Measurements from ENCODE around the gene TBX4. TPM values are rescaled to one million over a fixed set of nuclear protein-coding genes. Genes with fewer than 3 reads are reported as not detected.

The TBX4 gene
- total RNA-seq, 1 experiment from 2014 or later: not detected

DNA sequence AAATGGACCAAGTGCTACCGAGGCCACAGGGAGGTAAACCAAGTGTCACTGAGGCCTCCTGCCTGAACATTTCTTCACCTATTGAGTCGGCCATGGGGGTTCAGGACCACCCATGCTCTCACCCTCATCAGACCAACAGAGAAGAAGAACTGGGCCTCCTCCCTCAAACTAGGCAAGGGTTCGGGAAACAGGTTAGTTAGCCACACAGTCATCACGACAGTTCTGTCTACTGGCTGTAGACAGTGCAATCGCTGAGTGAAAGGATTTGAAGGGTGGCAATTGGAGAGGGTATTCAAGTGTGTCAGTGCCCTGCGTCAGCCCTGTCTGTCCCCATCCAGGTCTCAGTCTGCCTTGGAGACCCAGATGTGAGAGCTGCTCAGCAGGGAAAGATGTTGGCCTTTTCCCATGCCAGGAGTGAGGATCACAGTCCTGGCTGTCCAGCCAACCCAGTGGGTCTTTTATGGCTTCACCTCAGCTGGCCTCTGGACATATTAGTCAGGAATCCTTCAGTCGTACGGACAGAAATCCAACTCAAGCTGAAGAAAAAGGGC lies 32.7 kb upstream of the TBX4 start:
- CTCF ChIA-PET: no interaction called here

DNA sequence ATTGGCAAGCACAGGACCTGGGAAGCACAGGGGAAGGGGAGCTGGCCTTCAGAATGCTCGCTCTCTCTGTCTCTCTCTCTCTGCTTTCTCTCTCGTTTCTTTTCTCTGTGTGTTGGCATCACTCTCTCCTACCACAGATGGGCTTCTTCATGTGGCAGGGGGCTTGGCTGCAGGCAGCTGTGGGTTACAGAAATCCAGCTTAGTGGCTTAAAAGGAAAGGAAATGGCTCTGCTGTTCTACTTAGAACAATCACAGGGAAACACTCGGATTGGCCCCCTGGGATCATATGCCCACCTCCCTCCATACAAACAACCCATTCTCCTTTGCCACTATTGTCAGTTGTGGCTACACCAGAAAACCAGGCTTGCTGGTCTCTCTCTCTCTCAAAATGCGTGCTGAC lies 32.2 kb upstream of the TBX4 start:
- H3K27ac ChIP-seq: no peak overlapping the region
- intact Hi-C loops (cut with micrococcal nuclease; ENCODE audit: unreplicated experiment): no loop called here
- H4K20me1 ChIP-seq (ENCODE audit: insufficient read depth): no peaks in the 10 kb centered on the region
- no peaks in the 10 kb centered on the region for H3K79me2 ChIP-seq (ENCODE audit: low read depth)
- ChIA-PET CTCF (interaction anchor here (0.6 kb wide), 1 partner anchor 149 kb away, joined by 5 read pairs; no protein-coding TSS in a partner anchor), POLR2A (ENCODE audit: unreplicated experiment) (no interaction called here)
- H3K27me3 ChIP-seq (ENCODE audit: insufficient read depth, low read depth): no peaks in the 10 kb centered on the region
- BruUV-seq (replicated peaks): no TSS peak
- no peaks in the 10 kb centered on the region for H3K9me3 ChIP-seq (ENCODE audit: insufficient read depth, low read depth)
- TF ChIP-seq, protein P1, sequence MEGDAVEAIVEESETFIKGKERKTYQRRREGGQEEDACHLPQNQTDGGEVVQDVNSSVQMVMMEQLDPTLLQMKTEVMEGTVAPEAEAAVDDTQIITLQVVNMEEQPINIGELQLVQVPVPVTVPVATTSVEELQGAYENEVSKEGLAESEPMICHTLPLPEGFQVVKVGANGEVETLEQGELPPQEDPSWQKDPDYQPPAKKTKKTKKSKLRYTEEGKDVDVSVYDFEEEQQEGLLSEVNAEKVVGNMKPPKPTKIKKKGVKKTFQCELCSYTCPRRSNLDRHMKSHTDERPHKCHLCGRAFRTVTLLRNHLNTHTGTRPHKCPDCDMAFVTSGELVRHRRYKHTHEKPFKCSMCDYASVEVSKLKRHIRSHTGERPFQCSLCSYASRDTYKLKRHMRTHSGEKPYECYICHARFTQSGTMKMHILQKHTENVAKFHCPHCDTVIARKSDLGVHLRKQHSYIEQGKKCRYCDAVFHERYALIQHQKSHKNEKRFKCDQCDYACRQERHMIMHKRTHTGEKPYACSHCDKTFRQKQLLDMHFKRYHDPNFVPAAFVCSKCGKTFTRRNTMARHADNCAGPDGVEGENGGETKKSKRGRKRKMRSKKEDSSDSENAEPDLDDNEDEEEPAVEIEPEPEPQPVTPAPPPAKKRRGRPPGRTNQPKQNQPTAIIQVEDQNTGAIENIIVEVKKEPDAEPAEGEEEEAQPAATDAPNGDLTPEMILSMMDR (conservative IDR thresholded peaks at IDR 0.05): no peak
- no peak for TF ChIP-seq EZH2 (IDR thresholded peaks at IDR 0.05; ENCODE audit: low read depth)
- no peaks in the 10 kb centered on the region for H3K4me1 ChIP-seq (replicated peaks; ENCODE audit: insufficient read depth)
- no peak for DNase-seq
- H3K36me3 ChIP-seq (ENCODE audit: low read depth): no peaks in the 10 kb centered on the region
- H3F3A ChIP-seq (ENCODE audit: insufficient read depth, low read depth): 0 out of 2 replicates have a peak, but pooled peaks cover 5% of the 10 kb centered on the region
- H3K9me2 ChIP-seq (ENCODE audit: insufficient read depth): no peaks in the 10 kb centered on the region
- no peak overlapping the region for H2AFZ ChIP-seq
- no peak overlapping the region for H3K4me2 ChIP-seq
- no peak overlapping the region for H3K4me3 ChIP-seq

More for the DNA sequence above, 32.7 kb upstream of the TBX4 start:
- H3K4me1 ChIP-seq (replicated peaks; ENCODE audit: insufficient read depth): no peaks in the 10 kb centered on the region
- BruUV-seq (replicated peaks): no TSS peak
- no peak for DNase-seq
- intact Hi-C loops (cut with micrococcal nuclease; ENCODE audit: unreplicated experiment): no loop called here
- no peak overlapping the region for H2AFZ ChIP-seq
- no peak overlapping the region for H3K4me2 ChIP-seq
- H3K9me3 ChIP-seq (ENCODE audit: insufficient read depth, low read depth): no peaks in the 10 kb centered on the region
- no peaks in the 10 kb centered on the region for H3K36me3 ChIP-seq (ENCODE audit: low read depth)
- no peak for TF ChIP-seq EZH2 (IDR thresholded peaks at IDR 0.05; ENCODE audit: low read depth)
- TF ChIP-seq, protein P1 (conservative IDR thresholded peaks at IDR 0.05): no peak
- no peaks in the 10 kb centered on the region for H4K20me1 ChIP-seq (ENCODE audit: insufficient read depth)
- 0 out of 2 replicates have a peak, but pooled peaks cover 5% of the 10 kb centered on the region for H3F3A ChIP-seq (ENCODE audit: insufficient read depth, low read depth)
- POLR2A ChIA-PET (ENCODE audit: unreplicated experiment): no interaction called here
- H3K79me2 ChIP-seq (ENCODE audit: low read depth): no peaks in the 10 kb centered on the region
- H3K27ac ChIP-seq: no peak overlapping the region
- no peaks in the 10 kb centered on the region for H3K9me2 ChIP-seq (ENCODE audit: insufficient read depth)
- no peak overlapping the region for H3K4me3 ChIP-seq
- no peaks in the 10 kb centered on the region for H3K27me3 ChIP-seq (ENCODE audit: insufficient read depth, low read depth)

DNA sequence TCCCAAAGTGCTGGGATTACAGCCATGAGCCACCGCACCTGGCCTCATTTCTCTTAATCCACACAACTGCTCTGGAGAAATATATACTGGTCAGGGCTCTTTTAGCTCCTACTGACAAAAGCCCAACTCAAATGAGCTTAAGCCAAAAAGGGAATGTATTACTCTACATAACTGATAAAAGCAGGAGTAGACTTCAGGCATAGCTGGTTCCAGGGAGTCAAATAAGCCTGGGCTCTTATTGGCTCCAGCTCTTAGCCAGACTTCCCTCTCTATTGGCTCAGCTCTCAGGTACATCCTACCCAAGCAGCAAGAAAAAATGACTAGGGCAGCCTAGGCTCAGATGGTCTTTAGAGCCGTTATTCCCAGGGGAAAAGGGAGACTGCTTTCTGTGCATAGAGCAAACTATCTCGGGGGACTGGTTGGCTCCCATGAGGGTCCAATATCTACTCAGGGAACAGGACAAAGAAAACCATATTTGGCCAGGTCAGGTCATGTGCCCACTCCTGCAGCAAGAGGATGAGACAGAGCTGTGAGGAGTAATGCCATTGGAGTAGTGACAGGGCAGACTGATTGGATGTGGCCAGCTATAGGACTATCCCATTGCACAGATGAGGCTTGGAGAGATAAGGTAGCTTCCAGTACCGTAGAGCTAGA lies 31.4 kb upstream of the TBX4 start:
- POLR2A ChIA-PET (ENCODE audit: unreplicated experiment): interaction anchor here (0.6 kb wide), 1 partner anchor 567 kb away, joined by 5 read pairs; no protein-coding TSS in a partner anchor
- Histone ChIP-seq H3F3A (ENCODE audit: insufficient read depth, low read depth) (0 out of 2 replicates have a peak, but pooled peaks cover 5% of the 10 kb centered on the region), H3K79me2 (ENCODE audit: low read depth) (no peaks in the 10 kb centered on the region), H2AFZ (no peak overlapping the region), H3K27ac (no peak overlapping the region), H3K4me3 (no peak overlapping the region), H3K9me3 (ENCODE audit: insufficient read depth, low read depth) (no peaks in the 10 kb centered on the region), H3K4me1 (replicated peaks; ENCODE audit: insufficient read depth) (no peaks in the 10 kb centered on the region), H4K20me1 (ENCODE audit: insufficient read depth) (no peaks in the 10 kb centered on the region), H3K4me2 (no peak overlapping the region), H3K27me3 (ENCODE audit: insufficient read depth, low read depth) (no peaks in the 10 kb centered on the region), H3K36me3 (ENCODE audit: low read depth) (no peaks in the 10 kb centered on the region), H3K9me2 (ENCODE audit: insufficient read depth) (no peaks in the 10 kb centered on the region)
- no peak for DNase-seq
- intact Hi-C loops (cut with micrococcal nuclease; ENCODE audit: unreplicated experiment): no loop called here
- CTCF ChIA-PET: no interaction called here
- no TSS peak for BruUV-seq (replicated peaks)
- TF ChIP-seq, protein P1 (conservative IDR thresholded peaks at IDR 0.05): no peak
- no peak for TF ChIP-seq EZH2 (IDR thresholded peaks at IDR 0.05; ENCODE audit: low read depth)

All from PC-9 (cell line).